HG03139 (cell line): Measurements from ENCODE around the gene GNG13.

Experiments used
- ATAC-seq: cut with Tn5 transposase; IDR thresholded peaks from one replicate; pipeline ENCODE4 v1.9.1; 2021; ENCODE audit not compliant: unreplicated experiment

The GNG13 gene

GRCh38 chr16:795580-796229 is 4.8 kb downstream of the GNG13 start:
- no peak for ATAC-seq

DNA sequence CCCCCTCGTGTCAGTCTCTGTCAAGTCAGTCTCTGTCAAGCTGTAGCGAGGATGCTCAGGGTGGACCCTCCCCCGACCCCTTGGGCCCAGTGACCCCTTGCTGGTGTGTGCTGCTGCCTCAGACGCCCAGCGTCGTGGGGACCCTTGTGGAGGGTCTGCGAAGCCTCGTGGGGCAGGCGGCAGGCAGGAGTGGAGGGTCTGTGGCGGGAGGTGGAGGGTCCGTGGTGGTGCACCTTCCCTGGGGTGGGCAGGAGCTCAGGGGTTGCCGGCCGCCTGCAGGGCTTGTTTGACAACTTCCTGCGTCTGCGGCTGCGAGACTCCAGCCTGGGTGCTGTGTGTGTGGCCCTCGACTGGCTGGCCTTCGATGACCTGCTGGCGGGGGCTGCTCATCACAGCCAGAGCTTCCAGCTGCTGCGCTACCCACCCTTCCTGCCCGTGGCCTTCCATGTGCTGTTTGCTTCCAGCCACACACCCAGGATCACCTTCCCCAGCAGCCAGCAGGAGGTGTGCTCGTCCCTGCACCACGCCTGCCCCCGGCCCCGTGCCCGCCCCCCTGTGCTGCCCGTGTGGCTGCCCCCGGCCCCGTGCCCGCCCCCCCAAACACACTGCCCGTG is 5.6 kb downstream of the GNG13 start:
- ATAC-seq, result no peak

DNA sequence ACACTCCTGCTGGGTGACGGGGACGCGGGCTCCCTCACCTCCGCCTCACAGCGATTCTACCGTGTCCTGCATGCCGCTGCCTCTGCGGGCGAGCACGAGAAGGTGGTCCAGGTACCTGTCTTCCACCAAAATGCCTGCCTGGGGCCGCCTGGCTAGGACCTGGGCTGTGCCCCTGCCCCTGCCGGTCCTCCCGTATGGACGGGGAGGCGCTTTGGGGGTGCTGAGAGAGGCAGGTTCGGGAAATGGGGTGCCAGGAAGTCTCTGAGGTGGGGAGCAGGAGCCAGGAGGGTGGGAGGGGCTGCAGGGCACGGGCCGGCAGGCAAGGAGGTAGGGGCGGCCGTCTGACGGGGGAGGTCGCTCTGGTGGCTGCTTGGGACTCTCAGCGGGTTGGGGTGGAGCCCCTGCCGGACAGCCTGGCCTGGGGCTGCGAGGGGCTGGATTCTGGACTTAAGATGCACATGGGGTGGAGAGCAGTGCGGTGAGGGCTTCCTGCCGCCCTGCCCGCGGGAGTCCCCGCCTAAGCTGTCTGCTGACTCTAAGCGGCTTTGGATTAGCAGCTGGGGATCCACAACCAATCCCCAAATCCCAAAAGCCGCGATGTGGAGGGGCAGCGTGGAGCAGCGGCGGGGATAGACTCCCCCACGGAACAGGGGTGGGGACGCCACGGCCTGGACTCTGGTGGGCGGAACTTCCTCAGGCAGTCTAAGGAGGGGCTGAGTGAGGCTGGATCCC is 6.3 kb downstream of the GNG13 start:
- ATAC-seq, result no peak

GRCh38 chr16:793414-793813 is 7.1 kb downstream of the GNG13 start:
- ATAC-seq, result no peak

GRCh38 chr16:792221-792995 is 8.1 kb downstream of the GNG13 start:
- no peak for ATAC-seq

DNA sequence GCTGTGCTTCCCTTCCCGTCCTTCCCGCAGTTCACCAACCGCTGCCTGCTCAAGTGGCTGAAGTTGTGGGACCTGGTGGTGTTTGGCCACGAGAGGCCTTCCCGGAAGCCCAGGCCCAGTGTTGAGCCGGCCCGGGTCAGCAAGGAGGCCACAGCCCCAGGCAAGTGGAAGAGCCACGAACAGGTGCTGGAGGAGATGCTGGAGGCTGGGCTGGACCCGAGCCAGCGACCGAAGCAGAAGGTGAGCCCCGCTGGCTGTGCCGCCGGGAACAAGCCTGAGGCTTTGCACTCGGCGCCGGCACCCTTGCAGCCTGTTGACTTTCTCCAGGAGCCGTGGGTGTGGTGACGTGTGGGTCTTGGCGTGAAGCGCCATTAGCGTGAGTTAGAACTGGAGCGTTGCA is 9.4 kb downstream of the GNG13 start:
- ATAC-seq, result no peak

DNA sequence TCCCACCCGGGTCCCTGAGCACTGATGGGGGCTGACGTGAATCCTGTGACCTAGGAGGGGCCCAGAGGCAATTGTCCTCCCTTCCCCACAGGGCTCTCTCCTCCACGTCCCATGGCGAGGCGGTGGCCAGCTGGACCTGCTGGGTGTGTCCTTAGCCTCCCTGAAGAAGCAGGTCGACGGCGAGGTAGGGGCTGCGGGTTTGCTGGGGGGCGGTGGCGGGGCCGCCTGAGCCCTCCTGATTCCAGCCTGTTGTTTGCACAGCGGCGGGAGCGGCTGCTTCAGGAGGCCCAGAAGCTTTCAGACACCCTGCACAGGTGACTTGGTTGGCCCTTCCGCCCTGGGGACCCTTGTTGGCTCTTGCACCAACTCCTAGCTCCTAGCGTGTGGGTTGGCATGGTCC is 10.4 kb downstream of the GNG13 start:
- no peak for ATAC-seq

DNA sequence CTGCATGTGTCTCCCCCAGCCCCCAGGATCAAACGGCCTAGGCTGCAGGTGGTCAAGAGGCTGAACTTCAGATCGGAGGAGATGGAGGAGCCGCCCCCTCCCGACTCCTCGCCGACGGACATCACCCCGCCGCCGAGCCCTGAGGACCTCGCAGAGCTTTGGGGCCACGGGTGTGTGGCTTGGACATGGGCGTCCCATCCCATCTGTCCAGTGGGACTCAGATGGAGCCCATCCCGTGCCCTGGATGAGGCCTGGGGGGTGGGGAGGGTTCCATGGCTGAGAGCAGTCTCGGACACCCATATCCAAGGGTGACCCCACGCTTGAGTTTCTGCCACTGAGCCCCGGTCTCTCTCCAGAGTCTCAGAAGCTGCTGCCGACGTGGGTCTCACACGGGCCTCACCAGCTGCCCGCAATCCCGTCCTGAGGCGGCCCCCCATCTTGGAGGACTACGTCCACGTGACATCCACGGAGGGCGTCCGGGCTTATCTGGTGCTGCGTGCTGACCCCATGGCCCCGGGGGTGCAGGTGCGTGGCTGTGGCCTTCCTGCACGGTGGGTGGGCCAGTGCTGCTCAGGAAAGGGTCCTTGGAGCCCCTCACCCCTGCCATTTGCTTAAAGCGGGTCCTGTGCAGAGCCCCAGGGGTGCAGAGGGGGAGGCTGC is 11.2 kb downstream of the GNG13 start:
- ATAC-seq, result no peak

DNA sequence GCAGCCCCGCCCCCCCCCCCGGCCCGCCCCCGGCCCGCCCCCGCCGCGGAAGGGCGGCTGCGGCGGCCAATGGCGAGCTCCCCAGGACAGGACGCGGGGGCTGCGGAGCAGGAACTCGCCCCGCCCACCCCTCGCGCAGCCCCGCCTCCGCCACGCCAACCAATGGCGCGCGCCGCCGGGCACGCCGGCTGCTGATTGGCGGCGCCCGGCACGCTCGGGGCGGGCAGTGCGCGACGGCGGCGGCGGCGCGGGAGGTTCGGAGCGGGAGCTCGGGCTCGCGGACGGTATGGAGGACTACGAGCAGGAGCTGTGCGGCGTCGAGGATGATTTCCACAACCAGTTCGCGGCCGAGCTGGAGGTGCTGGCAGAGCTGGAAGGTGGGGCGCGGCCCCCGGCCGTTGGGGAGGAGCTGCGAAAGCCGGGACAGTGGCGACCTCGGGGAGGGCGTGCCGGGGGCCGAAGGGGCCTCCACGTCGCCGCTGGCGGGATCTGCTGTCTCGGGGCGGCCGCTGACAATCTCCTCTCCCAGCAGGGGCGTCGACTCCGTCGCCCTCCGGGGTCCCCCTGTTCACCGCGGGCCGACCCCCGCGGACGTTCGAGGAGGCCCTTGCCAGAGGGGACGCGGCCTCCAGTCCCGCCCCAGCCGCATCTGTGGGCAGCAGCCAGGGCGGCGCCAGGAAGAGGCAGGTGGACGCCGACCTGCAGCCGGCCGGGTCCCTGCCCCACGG is 12.0 kb downstream of the GNG13 start, which contains the start of gene CHTF18:
TSS of gene CHTF18 (plus strand) at position 222 of the 728 bp plus-strand sequence. CDS start at position 287, 65 bp downstream.
- peak; percentile 60 for ATAC-seq

DNA sequence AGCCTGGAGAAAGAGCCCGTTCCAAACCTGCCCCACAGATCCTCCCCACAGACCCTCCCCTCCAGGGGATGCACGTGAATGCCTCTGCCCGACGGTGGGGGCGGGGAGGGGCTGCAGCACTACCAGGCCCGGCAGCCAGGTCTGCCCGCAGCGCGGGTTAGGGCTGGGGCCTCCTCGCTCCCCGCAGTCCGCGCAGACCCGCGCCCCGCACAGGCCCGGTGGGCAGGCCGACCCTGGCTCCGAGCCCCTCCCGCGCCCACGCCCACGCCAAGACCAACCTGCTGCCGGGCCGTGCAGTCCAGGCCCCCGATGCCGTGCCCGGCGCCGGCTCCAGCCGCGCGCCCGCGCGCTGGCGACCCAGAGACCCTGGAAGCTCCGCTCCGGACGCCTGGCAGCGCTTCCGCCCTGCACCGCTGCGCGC is 12.5 kb downstream of the GNG13 start, which contains the start of gene RPUSD1:
TSS of gene RPUSD1 (minus strand) at position 404 of the 421 bp plus-strand sequence. CDS start 644 bp downstream, outside the sequence.
- ATAC-seq, result no peak

GRCh38 chr16:787321-787966 is 13.1 kb downstream of the GNG13 start:
- no peak for ATAC-seq

DNA sequence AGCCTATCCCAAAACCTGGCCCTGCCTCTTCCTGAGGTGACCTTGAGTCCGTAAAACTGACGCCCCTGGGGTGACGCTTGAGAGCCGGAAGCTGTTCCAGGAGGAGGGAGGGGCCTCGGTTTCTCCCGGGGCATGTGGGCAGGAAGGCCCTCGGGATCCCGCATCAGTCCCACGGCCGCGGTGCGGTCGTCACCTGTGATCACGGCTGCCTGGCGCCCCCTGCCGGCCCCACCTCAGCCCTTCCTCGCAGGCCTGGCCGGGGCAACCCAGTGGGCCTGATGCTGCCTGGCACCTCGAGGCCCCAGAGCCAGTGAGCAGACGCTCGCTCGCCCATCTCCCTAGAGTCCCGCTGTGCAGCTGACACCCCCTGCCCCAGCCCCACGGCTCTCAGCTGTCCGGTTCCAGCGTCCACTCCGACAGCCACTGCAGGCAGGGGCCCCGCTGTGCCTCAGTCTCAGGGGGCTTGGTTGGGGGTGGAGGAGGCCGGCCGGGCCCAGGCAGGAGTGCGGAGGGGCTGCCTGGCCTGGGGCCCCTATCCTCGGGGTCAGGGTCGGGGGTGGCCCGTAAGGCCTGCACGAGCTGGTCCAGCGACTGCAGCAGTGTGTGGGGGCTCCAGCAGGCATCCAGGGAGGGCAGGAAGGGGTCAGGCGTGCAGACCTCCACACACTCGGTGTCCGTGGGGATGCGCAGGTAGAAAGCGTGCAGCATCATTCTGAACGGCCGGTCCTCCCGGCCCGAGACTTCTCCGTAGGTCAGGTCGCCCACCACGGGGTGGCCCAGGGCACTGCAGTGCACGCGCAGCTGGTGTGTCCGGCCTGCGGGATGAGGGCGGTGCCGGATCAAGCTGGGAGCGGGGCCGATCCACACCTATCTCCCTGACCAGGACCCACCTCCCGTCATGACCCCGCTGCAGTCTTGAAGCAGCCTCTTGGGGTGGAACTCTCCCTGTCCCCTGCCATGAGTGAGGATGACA is 14.7 kb downstream of the GNG13 start:
- no peak for ATAC-seq

DNA sequence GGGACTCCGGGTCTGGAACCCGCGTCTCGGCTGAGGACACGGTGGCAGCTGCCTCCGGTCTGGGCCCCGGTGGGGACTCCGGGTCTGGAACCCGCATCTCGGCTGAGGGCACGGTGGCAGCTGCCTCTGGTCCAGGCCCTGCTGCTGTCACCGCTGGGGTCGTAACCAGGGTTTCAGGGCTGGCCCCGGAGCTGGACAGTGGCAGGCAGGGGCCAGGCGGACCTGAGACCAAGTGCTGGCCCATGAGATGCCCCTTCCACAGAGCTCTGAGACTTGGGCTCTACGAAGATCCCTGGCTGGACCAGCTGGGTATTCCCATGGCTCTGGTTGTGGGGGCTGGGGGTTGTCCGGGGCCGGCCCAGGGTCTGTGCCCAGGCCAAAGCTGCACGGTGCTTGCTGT is 16.1 kb downstream of the GNG13 start:
- no peak for ATAC-seq

DNA sequence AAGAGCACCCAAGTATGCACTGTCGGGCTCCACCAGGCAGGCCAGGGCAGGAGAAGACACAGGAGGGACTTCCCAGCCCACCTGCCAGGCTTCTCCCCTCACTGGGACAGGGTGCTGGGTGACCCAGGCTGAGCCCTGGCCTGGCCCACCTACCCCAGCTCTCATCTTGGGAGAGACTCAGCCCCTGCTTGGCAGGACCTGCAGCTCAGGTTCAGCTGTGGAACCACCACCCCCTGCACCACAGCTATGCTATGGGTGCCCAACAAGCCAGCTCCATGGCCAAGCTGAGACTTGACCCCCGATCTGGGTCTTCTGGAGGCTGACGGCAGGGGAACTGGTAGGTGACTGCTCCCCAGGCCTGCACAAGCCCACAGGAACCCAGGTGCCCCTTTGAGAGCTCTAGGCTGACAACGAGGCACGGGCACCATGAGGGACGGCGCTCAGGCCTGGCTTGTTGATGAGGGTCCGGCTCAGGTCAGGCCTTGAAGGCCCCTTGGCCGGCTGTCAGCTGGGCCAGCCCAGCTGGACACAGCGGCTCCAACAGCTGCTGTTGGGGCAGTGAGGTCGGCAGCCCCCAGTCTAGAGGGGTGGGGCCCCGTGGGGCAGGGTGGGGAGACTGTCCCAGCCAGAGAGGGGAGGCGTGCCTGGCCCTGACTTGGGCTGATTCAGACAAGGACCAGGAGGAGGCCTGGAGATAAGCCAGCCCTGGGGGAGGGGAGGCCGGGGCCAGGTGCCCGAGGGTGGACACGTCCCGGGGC is 17.0 kb downstream of the GNG13 start:
- no peak for ATAC-seq

GRCh38 chr16:782766-783403 is 17.6 kb downstream of the GNG13 start:
- ATAC-seq, result no peak

GRCh38 chr16:782258-782657 is 18.3 kb downstream of the GNG13 start:
- ATAC-seq, result no peak

- ATAC-seq, result no peak
Measured at GRCh38 chr16:781346-782010, 19.1 kb downstream of the GNG13 start.
